NT2/D1 (cell line): Measurements from ENCODE around the gene SDC3.

Experiments
- SUZ12 ChIP-seq: IDR thresholded peaks from 2 replicates; pipeline ENCODE4 v1.6.1; 2011; ENCODE audit not compliant: insufficient read length, insufficient read depth; ENCODE audit errors: extremely low read depth
- YY1 ChIP-seq: IDR thresholded peaks from 2 replicates; pipeline ENCODE4 v1.6.1; 2011; ENCODE audit not compliant: insufficient read length, insufficient read depth
- ZNF274 ChIP-seq: IDR thresholded peaks from 2 replicates; pipeline ENCODE4 v1.6.1; 2011; ENCODE audit warnings: mild to moderate bottlenecking, low read depth, low read length

DNA sequence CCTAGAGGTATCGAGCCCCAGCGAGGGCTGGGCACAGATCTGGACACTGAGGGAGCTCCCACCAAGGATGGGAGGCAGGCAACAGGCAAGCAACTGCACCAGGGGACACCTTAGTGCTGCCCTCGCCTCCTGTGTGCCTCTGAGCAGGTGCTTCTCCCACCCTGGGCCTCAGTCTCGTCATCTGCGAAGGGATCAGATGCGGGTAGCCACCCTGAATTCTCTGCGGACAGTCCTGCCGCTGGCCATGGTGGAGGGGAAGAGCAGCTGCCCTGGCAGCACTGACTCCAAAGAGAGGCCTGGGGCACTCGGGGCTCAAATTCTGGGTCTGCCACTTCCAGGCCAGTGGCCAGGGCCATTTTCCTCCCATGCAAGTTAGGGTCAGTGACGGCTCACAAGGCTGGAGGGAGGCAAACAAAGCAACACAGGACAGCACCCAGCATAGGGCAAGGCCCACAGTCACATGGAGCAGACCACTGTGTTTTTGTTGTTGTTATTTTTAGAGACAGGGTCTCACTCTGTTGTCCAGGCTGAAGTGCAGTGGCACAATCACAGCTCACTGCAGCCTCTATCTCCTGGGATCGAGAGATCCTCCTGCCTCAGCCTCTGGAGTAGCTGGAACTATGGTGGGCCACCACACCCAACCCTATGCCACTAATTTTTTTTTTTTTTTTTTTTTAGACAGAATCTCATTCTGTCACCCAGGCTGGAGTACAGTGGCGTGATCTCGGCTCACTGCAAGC is 7.1 kb upstream of the SDC3 start:
- TF ChIP-seq SUZ12 (no peak), YY1 (no peak), ZNF274 (no peak)
